Measurements from ENCODE around the gene CRIP2. TPM values are rescaled to one million over a fixed set of nuclear protein-coding genes. Genes with fewer than 3 reads are reported as not detected.

CRIP2 gene, protein sequence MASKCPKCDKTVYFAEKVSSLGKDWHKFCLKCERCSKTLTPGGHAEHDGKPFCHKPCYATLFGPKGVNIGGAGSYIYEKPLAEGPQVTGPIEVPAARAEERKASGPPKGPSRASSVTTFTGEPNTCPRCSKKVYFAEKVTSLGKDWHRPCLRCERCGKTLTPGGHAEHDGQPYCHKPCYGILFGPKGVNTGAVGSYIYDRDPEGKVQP
- 151 and 234 TPM in 2 replicates for total RNA-seq

GRCh38 chr14:105474483-105475268 is at the start of gene CRIP2:
Gene CRIP2, plus strand, starts transcription at chr14:105474821. Its CDS starts 42 bp downstream, at chr14:105474863.

GRCh38 chr14:105486163-105486973 is 11.7 kb downstream of the CRIP2 start, which contains the start of gene CRIP1:
Gene CRIP1, plus strand, starts transcription at chr14:105486886. Its CDS starts 374 bp downstream, at chr14:105487260.

DNA sequence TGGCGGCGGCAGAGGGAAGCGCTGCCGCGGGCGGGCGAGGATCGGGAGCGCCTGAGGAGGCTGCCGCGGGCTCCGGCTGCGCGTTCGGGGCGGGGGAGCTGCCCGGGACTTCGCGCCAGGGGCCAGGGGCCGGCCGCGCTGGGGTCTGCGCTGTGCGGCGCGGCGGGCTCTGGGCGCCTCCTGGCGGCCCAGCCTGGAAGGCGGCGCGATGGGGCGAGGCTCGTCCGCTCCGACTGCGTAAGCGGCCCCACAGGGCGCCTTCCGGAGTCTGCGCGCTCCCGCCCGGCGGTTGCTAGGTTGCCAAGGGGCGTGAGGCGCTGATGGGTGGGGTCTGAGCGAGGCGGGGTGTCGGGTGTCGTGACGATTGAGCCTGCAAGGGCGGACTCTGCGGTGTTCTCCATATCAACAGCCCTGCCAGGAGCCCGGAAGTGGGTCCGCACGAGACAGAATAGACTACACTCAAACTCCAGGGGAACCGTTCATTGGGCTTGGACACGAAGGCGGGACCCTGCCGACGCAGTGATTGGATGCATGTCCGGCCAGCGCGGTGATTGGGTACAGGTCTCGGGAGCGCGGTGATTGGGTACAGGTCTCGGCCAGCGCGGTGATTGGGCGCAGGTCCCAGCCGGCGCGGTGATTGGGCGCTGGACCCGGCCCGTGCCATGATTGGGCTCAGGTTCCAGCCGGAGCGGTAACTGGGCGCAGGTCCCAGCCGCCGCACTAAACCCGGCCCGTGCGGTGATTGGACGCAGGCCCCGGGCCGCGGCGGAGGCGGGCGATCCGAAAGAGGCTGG is 16.1 kb downstream of the CRIP2 start, which contains the start of gene TEDC1:
Gene TEDC1, plus strand, starts transcription at position 675 of the 794 bp plus-strand sequence. CDS start 130 bp downstream, outside the sequence.

DNA sequence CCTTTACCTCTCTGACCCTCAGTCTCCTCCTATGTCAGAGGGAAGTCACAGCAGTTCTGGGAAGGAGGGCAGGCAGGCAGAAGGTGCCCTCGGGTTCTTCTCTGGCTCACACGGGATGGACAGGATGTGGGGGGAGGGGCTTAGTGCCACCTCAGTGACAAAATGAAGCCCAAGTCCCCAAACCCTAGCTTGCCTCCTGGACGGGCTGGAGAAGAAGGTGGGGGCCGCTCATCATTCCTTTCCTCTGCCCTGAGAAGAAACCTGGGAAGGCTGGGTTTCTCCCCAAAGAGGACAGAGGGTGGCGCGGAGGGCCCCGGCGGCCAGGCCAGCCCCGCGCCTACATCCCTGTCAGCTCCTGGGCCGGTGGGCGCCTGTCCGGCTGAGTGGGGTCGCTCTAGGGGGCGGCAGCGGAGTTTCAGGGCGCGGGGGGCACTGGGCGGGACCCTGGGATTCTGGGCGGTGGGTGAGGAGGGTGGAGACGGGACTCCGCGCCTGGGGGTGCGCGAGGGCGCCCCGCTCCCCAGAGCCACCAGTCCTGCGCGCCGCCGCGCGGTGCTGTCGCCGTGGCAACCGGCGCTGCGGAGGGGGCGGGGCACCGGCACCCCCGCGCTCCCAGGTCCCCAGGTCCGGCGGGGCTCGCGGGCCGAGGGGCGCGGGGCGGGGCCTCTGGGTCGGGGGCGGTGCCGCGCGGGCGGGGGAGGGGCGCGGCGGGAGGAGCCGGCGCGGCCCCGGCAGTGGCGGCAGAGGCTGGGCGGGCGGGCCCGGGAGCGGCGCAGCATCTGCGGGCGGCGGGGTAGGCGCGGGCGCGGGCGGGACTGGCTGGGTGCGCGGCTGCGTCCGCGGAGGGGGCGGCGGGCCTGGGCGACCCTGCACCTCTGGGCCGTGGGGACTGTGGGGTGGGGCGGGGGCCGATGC is 51.5 kb downstream of the CRIP2 start, which contains the start of gene TMEM121:
Gene TMEM121, plus strand, starts transcription at position 723 of the 915 bp plus-strand sequence. CDS start 2,252 bp downstream, outside the sequence.

Other genes with a start within 250 kb of the CRIP2 start
- gene BTBD6, start 226.3 kb upstream of the CRIP2 start, total RNA-seq = 54.7 and 61.1 TPM in 2 replicates
- gene BRF1, start 173.8 kb upstream of the CRIP2 start, total RNA-seq = 32.7 and 33.5 TPM in 2 replicates
- 33.4 and 36.7 TPM in 2 replicates for gene PACS2, start 160.1 kb upstream of the CRIP2 start, total RNA-seq
- gene TEX22, start 76.3 kb upstream of the CRIP2 start, total RNA-seq = 0.15 TPM in 1 of 2 replicates, not detected in the other
- 36.0 and 37.0 TPM in 2 replicates for gene MTA1, start 55.0 kb upstream of the CRIP2 start, total RNA-seq
- gene CRIP1, start 12.1 kb downstream of the CRIP2 start, total RNA-seq = 0.32 and 2.4 TPM in 2 replicates
- 19.1 and 19.5 TPM in 2 replicates for gene TEDC1, start 16.4 kb downstream of the CRIP2 start, total RNA-seq
- gene TMEM121, start 51.8 kb downstream of the CRIP2 start, total RNA-seq = 10.3 and 18.8 TPM in 2 replicates